ENCODE measurements around the gene GFRAL.

- TF ChIP-seq CTCF (IDR thresholded peaks at IDR 0.05) (no peak), POLR2A (IDR thresholded peaks at IDR 0.05) (no peak)
Measured at GRCh38 chr6:55423933-55424332, 96.7 kb downstream of the GFRAL start.

Measured in body of pancreas (tissue), 4 donors.